Ascending aorta (tissue), 2 donors: ENCODE measurements around the gene KATNB1. TPM values are rescaled to one million over a fixed set of nuclear protein-coding genes. Genes with fewer than 3 reads are reported as not detected.

Experiments used
- DNase-seq, 2 donors: peaks; one replicate each; pipeline ENCODE4 v3.0.0-alpha.2; 2019; ENCODE audit warnings: low spot score in 2 of 2
- H3K27ac ChIP-seq, 2 donors: fragments of 200-600 bp; sonication (generic); one replicate each; pipeline ENCODE4 v1.5.1; 2016 to 2017; ENCODE audit warnings: mild to moderate bottlenecking in 1 of 2
- H3K27me3 ChIP-seq: fragments of 200-600 bp; sonication (generic); one replicate; pipeline ENCODE4 v1.5.1; 2017
- H3K36me3 ChIP-seq, 2 donors: fragments of 200-600 bp; sonication (generic); one replicate each; pipeline ENCODE4 v1.5.1; 2016
- H3K4me1 ChIP-seq, 2 donors: fragments of 200-600 bp; sonication (generic); one replicate each; pipeline ENCODE4 v1.5.1; 2016 to 2017; ENCODE audit warnings: mild to moderate bottlenecking in 1 of 2
- H3K4me3 ChIP-seq, 2 donors: fragments of 200-600 bp; sonication (generic); one replicate each; pipeline ENCODE4 v1.5.1; 2016 to 2017; ENCODE audit warnings: mild to moderate bottlenecking in 1 of 2
- H3K9me3 ChIP-seq, 2 donors: fragments of 200-600 bp; sonication (generic); one replicate each; pipeline ENCODE4 v1.5.1; 2016
- CTCF ChIP-seq, 3 experiments: fragments of 200-600 bp in 2 of 3; fragments of 450-650 bp in 1 of 3; sonication (generic) in 2 of 3; IDR thresholded peaks; one replicate each; pipeline ENCODE4 v1.5.1; 2016 to 2019; ENCODE audit warnings: antibody characterized with exemption in 3 of 3, mild to moderate bottlenecking in 1 of 3, moderate library complexity in 1 of 3
- intact Hi-C: fragments of 100-400 bp; cut with DNase I; formaldehyde crosslinking; loops from one replicate; pipeline ENCODE4 v1.15.1; 2023
- total RNA-seq: library from RNA; depleted of rRNA; stranded (reverse); fragments of >200 nt; gene quantifications from one replicate; pipeline ENCODE4 v1.1.0, GENCODE V29; 2016

The KATNB1 gene
- total RNA-seq, 1 donor from 2014 or later, result 35.3 TPM

- no peaks in the 10 kb centered on the region for H3K9me3 ChIP-seq
- H3K27ac ChIP-seq, result no peak overlapping the region
- no peak overlapping the region for H3K4me3 ChIP-seq
- no peak for DNase-seq
- H3K27me3 ChIP-seq, result no peaks in the 10 kb centered on the region
- TF ChIP-seq CTCF (IDR thresholded peaks at IDR 0.05), result no peak
- intact Hi-C loops, result loop anchor here (2.0 kb wide), 1 partner anchor 45 kb away; no protein-coding TSS in a partner anchor
- no peaks in the 10 kb centered on the region for H3K4me1 ChIP-seq
- peaks cover 19 to 53% of the 10 kb centered on the region in 2 donors for H3K36me3 ChIP-seq
These were observed 20.3 kb downstream of the KATNB1 start for GRCh38 chr16:57755726-57756423.

GRCh38 chr16:57756424-57757325, 21.1 kb downstream of the KATNB1 start:
- no peak for DNase-seq
- no peak overlapping the region for H3K27ac ChIP-seq
- no peak overlapping the region for H3K4me3 ChIP-seq
- no peak for TF ChIP-seq CTCF (IDR thresholded peaks at IDR 0.05)
- no peaks in the 10 kb centered on the region for H3K27me3 ChIP-seq
- H3K36me3 ChIP-seq, result peaks cover 24 to 52% of the 10 kb centered on the region in 2 donors
- intact Hi-C loops, result loop anchor here (1.0 to 2.0 kb wide), 5 partner anchors 21 to 248 kb away; partner anchors contain the start of genes KATNB1 and ZNF319
- no peaks in the 10 kb centered on the region for H3K4me1 ChIP-seq
- H3K9me3 ChIP-seq, result no peaks in the 10 kb centered on the region

DNA sequence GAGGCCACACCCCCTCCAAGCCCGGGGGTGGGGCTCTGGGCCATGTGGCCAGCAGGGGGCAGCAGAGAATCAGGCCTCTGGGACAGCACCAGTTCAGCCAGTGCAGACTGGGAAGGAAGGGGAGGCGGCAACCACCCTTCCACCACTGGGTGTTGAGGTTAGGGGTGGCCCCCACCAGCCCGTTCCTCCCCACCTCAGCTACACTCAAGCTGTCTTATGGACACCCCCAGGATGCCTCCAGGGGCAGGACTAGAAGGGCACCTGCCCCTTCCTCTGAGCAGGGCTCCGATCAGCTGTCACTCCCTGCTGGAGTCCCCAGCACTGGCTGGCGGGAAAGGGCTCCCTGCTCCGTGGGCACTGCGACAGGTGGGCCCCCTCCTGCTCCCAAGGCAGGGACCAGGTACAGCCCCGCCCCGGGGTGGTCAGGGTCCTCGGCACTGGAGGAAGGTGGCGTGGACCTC, 21.8 kb downstream of the KATNB1 start:
- Histone ChIP-seq H3K9me3 (no peaks in the 10 kb centered on the region), H3K4me3 (no peak overlapping the region), H3K4me1 (no peaks in the 10 kb centered on the region), H3K36me3 (peaks cover 24 to 45% of the 10 kb centered on the region in 2 donors), H3K27me3 (no peaks in the 10 kb centered on the region), H3K27ac (no peak overlapping the region)
- peak; percentile 46 to 93 for DNase-seq
- peak; percentile 92 to 98 (median 92) for TF ChIP-seq CTCF (IDR thresholded peaks at IDR 0.05)
- intact Hi-C loops, result loop anchor here (1.0 to 2.0 kb wide), 5 partner anchors 22 to 247 kb away; partner anchors contain the start of genes KATNB1 and ZNF319

- TF ChIP-seq CTCF (IDR thresholded peaks at IDR 0.05), result no peak
- H3K4me3 ChIP-seq, result no peak overlapping the region
- no peak overlapping the region for H3K27ac ChIP-seq
- intact Hi-C loops, result loop anchor here (1.0 to 2.0 kb wide), 5 partner anchors 23 to 246 kb away; partner anchors contain the start of genes KATNB1 and ZNF319
- no peaks in the 10 kb centered on the region for H3K9me3 ChIP-seq
- DNase-seq, result no peak
- no peaks in the 10 kb centered on the region for H3K27me3 ChIP-seq
- peaks cover 24 to 44% of the 10 kb centered on the region in 2 donors for H3K36me3 ChIP-seq
- H3K4me1 ChIP-seq, result no peaks in the 10 kb centered on the region
These were observed 22.3 kb downstream of the KATNB1 start for GRCh38 chr16:57757883-57758282.

DNA sequence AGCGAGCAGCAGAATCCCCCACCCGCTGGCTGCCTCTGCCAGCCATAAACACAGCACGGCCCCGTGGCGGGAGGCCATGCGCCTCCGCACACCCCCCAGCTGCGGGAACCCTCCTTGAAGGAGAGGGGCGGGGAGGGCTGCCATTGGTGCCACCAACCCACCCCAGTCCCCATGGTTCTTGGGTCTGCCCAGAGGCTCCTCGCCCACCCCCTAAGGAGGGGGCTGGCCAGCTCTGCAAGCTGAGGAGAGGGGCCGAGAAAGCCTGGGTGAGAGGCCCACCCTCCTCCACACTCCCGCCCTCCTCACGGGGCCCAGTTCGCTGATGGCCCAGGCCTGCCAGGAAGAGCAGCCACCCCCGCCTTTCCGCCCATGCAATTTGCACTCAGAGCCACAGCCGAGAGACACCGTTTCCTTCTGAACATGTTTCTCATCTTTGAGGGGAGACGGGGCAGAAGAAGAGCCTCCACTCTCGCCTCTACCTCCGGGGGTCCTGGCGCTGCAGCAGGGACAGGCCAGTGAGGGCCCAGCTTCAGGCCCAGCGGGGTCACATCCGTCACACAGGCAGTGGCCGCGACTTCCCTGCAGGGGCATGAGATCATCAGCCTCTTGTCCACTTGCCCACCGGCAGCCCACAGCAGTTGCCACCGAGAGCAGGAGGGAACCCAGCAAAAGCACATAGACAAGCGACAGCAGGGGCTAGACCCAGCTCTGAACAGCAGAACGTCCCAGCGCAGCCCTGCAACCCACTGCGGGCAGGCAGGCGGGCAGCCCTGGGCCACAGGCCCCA, 23.0 kb downstream of the KATNB1 start:
- no peak overlapping the region for H3K27ac ChIP-seq
- DNase-seq, result no peak
- TF ChIP-seq CTCF (IDR thresholded peaks at IDR 0.05), result no peak
- H3K9me3 ChIP-seq, result no peaks in the 10 kb centered on the region
- H3K4me1 ChIP-seq, result no peaks in the 10 kb centered on the region
- H3K27me3 ChIP-seq, result no peaks in the 10 kb centered on the region
- intact Hi-C loops, result no loop called here
- no peak overlapping the region for H3K4me3 ChIP-seq
- peaks cover 24 to 43% of the 10 kb centered on the region in 2 donors for H3K36me3 ChIP-seq
